Smooth muscle cell of the umbilical artery (primary cell): ENCODE results near the gene TTC9B. TPM values are rescaled to one million over a fixed set of nuclear protein-coding genes. Genes with fewer than 3 reads are reported as not detected.

Experiments used
- total RNA-seq: library from RNA; depleted of rRNA; stranded (reverse); fragments of >200 nt; gene quantifications from 2 replicates; pipeline ENCODE4 v1.2.3, GENCODE V29; 2014

The TTC9B gene
- not detected in 2 replicates for total RNA-seq

GRCh38 chr19:40217934-40218890 lies at the start of gene TTC9B:
TSS of gene TTC9B (minus strand) at chr19:40218384. CDS start at chr19:40218381, 3 bp downstream.

DNA sequence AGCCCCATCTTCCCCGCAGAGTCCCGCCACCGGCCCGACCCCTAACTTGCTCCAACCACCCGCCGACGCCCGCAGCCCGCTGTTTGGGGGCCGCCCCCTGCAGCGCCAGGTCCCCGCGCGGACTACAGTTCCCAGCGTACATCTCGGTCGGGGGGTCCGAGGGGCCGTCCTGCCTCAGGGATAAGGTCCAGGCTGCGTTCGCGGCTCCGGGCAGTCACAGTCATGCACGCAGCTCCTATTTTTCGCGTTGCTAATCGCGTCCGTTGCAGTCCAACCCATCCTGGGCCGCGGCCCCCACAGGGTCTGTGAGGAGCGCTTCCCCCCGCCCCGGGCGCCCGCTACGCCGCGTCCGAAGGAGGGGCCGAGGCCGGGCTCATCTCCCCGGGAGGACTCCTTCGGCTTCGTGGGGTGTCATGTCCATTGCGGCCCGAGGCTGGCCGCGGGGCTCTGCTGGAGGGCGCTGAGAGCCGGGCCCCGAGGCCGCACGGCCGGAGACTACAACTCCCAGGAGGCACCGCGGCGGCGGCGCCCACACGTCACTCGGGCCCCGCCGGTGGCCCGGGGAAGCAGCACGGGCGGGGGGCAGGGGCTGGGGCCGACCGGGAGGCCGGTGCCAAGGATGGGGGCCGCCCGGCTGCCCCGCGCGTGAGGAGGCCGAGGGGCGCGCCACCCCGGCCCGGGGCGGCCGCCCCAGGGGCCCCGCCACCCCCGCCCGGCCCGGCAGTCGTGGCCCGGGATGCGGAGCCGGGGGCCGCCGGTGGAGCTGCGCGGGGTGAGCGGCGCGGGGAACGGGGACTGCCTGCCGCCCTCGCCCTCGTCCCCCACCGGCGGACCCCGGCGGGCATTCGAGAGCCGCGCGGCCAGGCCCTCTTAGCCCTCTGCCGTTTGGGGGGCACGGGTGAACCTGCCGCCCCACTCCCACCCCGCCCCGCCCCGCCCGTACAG lies 27.0 kb downstream of the TTC9B start, which contains the start of gene MAP3K10:
TSS of gene MAP3K10 (plus strand) at position 536 of the 945 bp plus-strand sequence. CDS start 606 bp downstream, outside the sequence.

Other genes with a start within 250 kb of the TTC9B start
- gene PSMC4, start 247.2 kb downstream of the TTC9B start, total RNA-seq: 128 and 165 TPM in 2 replicates
- 5.0 and 5.6 TPM in 2 replicates for gene ZNF546, start 221.3 kb downstream of the TTC9B start, total RNA-seq
- 16.3 and 21.1 TPM in 2 replicates for gene ZNF780B, start 162.2 kb downstream of the TTC9B start, total RNA-seq
- gene ZNF780A, start 127.4 kb downstream of the TTC9B start, total RNA-seq: 19.6 and 23.2 TPM in 2 replicates
- 8.9 and 11.8 TPM in 2 replicates for gene MAP3K10, start 27.0 kb downstream of the TTC9B start, total RNA-seq
- gene CCNP, start 8.3 kb upstream of the TTC9B start, total RNA-seq: 0.09 TPM in 1 of 2 replicates, not detected in the other
- gene AKT2, start 67.0 kb upstream of the TTC9B start, total RNA-seq: 76.0 and 91.1 TPM in 2 replicates
- gene C19orf47, start 130.0 kb upstream of the TTC9B start, total RNA-seq: 3.6 and 10.6 TPM in 2 replicates
- 497 and 582 TPM in 2 replicates for gene PLD3, start 130.3 kb upstream of the TTC9B start, total RNA-seq
- gene HIPK4, start 171.8 kb upstream of the TTC9B start, total RNA-seq: under 0.01 and 0.14 TPM in 2 replicates
- gene PRX, start 195.0 kb upstream of the TTC9B start, total RNA-seq: 0.89 and 1.2 TPM in 2 replicates
- 16.1 and 17.2 TPM in 2 replicates for gene SERTAD1, start 207.6 kb upstream of the TTC9B start, total RNA-seq
- gene SERTAD3, start 226.0 kb upstream of the TTC9B start, total RNA-seq: 14.7 and 20.2 TPM in 2 replicates
- 49.3 and 56.1 TPM in 2 replicates for gene BLVRB, start 247.4 kb upstream of the TTC9B start, total RNA-seq
- gene SPTBN4, start 248.6 kb upstream of the TTC9B start, total RNA-seq: 0.30 and 0.97 TPM in 2 replicates